ENCODE data around the gene NOX5. TPM values are rescaled to one million over a fixed set of nuclear protein-coding genes. Genes with fewer than 3 reads are reported as not detected.

Gene NOX5
- total RNA-seq, 6 experiments from 2014 or later: 0.06 to 0.15 (median 0.11) TPM; not detected in 3

DNA sequence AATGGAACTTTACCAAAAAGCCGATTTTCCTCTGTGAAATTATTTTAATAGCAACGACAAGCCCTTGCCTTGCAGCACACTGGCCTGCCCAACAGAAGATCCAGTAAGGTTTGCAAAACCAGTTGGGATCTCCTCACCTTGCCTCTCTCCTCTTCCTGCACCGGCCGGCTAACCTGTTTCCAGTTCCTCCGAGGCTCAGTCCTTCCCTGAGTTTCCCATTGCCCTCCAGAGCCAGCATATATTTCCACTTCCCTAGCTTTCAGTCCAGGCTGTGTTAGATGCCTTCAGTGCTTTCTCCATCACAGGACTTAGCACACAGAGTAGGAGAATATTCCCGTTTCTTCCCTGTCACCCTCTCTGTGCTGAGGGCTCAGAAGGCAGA is 60.3 kb downstream of the NOX5 start:
- no peaks in the 10 kb centered on the region for H3K36me3 ChIP-seq
- TF ChIP-seq POLR2A (IDR thresholded peaks at IDR 0.05): no peak
- TF ChIP-seq, protein P1, sequence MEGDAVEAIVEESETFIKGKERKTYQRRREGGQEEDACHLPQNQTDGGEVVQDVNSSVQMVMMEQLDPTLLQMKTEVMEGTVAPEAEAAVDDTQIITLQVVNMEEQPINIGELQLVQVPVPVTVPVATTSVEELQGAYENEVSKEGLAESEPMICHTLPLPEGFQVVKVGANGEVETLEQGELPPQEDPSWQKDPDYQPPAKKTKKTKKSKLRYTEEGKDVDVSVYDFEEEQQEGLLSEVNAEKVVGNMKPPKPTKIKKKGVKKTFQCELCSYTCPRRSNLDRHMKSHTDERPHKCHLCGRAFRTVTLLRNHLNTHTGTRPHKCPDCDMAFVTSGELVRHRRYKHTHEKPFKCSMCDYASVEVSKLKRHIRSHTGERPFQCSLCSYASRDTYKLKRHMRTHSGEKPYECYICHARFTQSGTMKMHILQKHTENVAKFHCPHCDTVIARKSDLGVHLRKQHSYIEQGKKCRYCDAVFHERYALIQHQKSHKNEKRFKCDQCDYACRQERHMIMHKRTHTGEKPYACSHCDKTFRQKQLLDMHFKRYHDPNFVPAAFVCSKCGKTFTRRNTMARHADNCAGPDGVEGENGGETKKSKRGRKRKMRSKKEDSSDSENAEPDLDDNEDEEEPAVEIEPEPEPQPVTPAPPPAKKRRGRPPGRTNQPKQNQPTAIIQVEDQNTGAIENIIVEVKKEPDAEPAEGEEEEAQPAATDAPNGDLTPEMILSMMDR (IDR thresholded peaks at IDR 0.05): no peak
- H3K9me3 ChIP-seq: no peaks in the 10 kb centered on the region
- intact Hi-C loops (cut with DNase I): no loop called here
- peak overlapping the region; percentile 56 to 78 (median 59) for H3K27ac ChIP-seq
- H3K4me1 ChIP-seq: peaks cover 0 to 16% (median 5%) of the 10 kb centered on the region in 4 donors
- ATAC-seq (peak; percentile 49 to 72 (median 64)), DNase-seq (no peak)
- 34% methylated on average over 6 of the region's 6 CpGs for WGBS (ENCODE audit: insufficient coverage, low coverage, low lambda C conversion rate, missing lambda C conversion rate)
- H3K4me3 ChIP-seq: peak overlapping the region; percentile 42 to 73 (median 58)
- H3K27me3 ChIP-seq: no peaks in the 10 kb centered on the region

GRCh38 chr15:69075440-69075839 is 60.9 kb downstream of the NOX5 start:
- 56% methylated on average over 5 of the region's 5 CpGs for WGBS (ENCODE audit: insufficient coverage, low coverage, low lambda C conversion rate, missing lambda C conversion rate)

GRCh38 chr15:69076756-69077155 is 62.3 kb downstream of the NOX5 start:
- no peaks in the 10 kb centered on the region for H3K9me3 ChIP-seq
- peaks cover 0 to 16% (median 5%) of the 10 kb centered on the region in 4 donors for H3K4me1 ChIP-seq
- no peak overlapping the region for H3K4me3 ChIP-seq
- no peak overlapping the region for H3K27ac ChIP-seq
- DNase-seq (no peak), ATAC-seq (peak in 1 of 4 donors; percentile 7)
- 62% methylated on average over 1 of the region's 1 CpG for WGBS (ENCODE audit: insufficient coverage, low coverage, low lambda C conversion rate, missing lambda C conversion rate)
- H3K36me3 ChIP-seq: no peaks in the 10 kb centered on the region
- intact Hi-C loops (cut with DNase I): no loop called here
- TF ChIP-seq, protein P1 (IDR thresholded peaks at IDR 0.05): no peak
- TF ChIP-seq POLR2A (IDR thresholded peaks at IDR 0.05): no peak
- H3K27me3 ChIP-seq: no peaks in the 10 kb centered on the region

More at GRCh38 chr15:69075440-69075839, 60.9 kb downstream of the NOX5 start:
- Histone ChIP-seq H3K36me3 (no peaks in the 10 kb centered on the region), H3K27ac (peak overlapping the region; percentile 56 to 78 (median 59)), H3K27me3 (no peaks in the 10 kb centered on the region), H3K4me1 (peaks cover 0 to 16% (median 5%) of the 10 kb centered on the region in 4 donors), H3K4me3 (peak overlapping the region; percentile 42 to 73 (median 58)), H3K9me3 (no peaks in the 10 kb centered on the region)
- DNase-seq (peak in 1 of 3 donors; percentile 48), ATAC-seq (peak; percentile 61 to 73 (median 68))
- TF ChIP-seq POLR2A (IDR thresholded peaks at IDR 0.05): no peak
- TF ChIP-seq, protein P1 (IDR thresholded peaks at IDR 0.05): no peak
- intact Hi-C loops (cut with DNase I): no loop called here

GRCh38 chr15:69078638-69079037 is 64.1 kb downstream of the NOX5 start:
- TF ChIP-seq, protein P1 (IDR thresholded peaks at IDR 0.05): no peak
- TF ChIP-seq POLR2A (IDR thresholded peaks at IDR 0.05): no peak
- Histone ChIP-seq H3K36me3 (no peaks in the 10 kb centered on the region), H3K4me1 (peaks cover 0 to 16% (median 7%) of the 10 kb centered on the region in 4 donors), H3K27me3 (no peaks in the 10 kb centered on the region), H3K27ac (no peak overlapping the region), H3K4me3 (no peak overlapping the region), H3K9me3 (no peaks in the 10 kb centered on the region)
- 91% methylated on average over 5 of the region's 8 CpGs for WGBS (ENCODE audit: insufficient coverage, low coverage, low lambda C conversion rate, missing lambda C conversion rate)
- ATAC-seq (no peak), DNase-seq (no peak)
- intact Hi-C loops (cut with DNase I): no loop called here
